Esophagus muscularis mucosa (tissue), 4 donors: Measurements from ENCODE around the gene S1PR4.

Experiments
- CTCF ChIP-seq, 3 experiments: fragments of 200-600 bp in 2 of 3; fragments of 450-650 bp in 1 of 3; sonication (generic) in 2 of 3; IDR thresholded peaks; one replicate each; pipeline ENCODE4 v1.5.1; 2017 to 2019; ENCODE audit warnings: antibody characterized with exemption in 3 of 3, mild to moderate bottlenecking in 2 of 3, moderate library complexity in 1 of 3
- EP300 ChIP-seq: sonication (generic); formaldehyde crosslinking; IDR thresholded peaks from one replicate; pipeline ENCODE4 v1.6.1; 2017; ENCODE audit warnings: antibody characterized with exemption
- POLR2A ChIP-seq: fragments of 450-650 bp; IDR thresholded peaks from one replicate; pipeline ENCODE4 v1.6.1; 2017; ENCODE audit warnings: antibody characterized with exemption, moderate library complexity, mild to moderate bottlenecking, low read depth
- POLR2AphosphoS5 ChIP-seq, 2 donors: sonication (generic); formaldehyde crosslinking; IDR thresholded peaks; one replicate each; pipeline ENCODE4 v1.6.1; 2017; ENCODE audit warnings: antibody characterized with exemption in 2 of 2

GRCh38 chr19:3179739-3180293, 1.2 kb downstream of the S1PR4 start:
- TF ChIP-seq POLR2A (no peak), EP300 (no peak), CTCF (IDR thresholded peaks at IDR 0.05) (no peak), POLR2AphosphoS5 (IDR thresholded peaks at IDR 0.05) (no peak)
